GM21529 (cell line): ENCODE data around the gene DOCK9.

ENCODE experiments used
- ATAC-seq: cut with Tn5 transposase; IDR thresholded peaks from one replicate; pipeline ENCODE4 v1.9.1; 2021; ENCODE audit not compliant: unreplicated experiment

DOCK9 gene

GRCh38 chr13:98977568-98978265 is at the start of gene DOCK9:
Gene DOCK9, minus strand, starts transcription at chr13:98978064. Its CDS starts 155 bp downstream, at chr13:98977909.
- ATAC-seq = no peak

GRCh38 chr13:99027260-99027659 is 49.4 kb upstream of the DOCK9 start:
- ATAC-seq = no peak

DNA sequence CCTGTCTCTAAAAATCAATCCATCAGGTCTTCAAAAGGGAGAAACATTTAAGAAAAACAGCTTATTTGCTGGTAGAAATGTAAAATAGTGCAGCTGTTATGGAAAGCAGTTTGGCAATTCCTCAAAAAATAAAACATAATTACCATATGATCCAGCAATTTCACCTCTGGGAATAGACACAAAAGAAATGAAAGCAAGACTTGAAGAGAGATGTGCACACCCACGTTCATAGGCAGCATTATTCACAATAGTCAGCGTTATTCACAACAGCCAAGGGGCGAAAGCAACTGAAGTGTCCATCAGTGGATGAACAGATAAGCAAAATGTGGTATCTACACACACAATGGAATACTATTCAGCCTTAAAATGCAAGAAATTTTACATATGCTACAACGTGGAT is 45.1 kb upstream of the DOCK9 start:
- no peak for ATAC-seq

DNA sequence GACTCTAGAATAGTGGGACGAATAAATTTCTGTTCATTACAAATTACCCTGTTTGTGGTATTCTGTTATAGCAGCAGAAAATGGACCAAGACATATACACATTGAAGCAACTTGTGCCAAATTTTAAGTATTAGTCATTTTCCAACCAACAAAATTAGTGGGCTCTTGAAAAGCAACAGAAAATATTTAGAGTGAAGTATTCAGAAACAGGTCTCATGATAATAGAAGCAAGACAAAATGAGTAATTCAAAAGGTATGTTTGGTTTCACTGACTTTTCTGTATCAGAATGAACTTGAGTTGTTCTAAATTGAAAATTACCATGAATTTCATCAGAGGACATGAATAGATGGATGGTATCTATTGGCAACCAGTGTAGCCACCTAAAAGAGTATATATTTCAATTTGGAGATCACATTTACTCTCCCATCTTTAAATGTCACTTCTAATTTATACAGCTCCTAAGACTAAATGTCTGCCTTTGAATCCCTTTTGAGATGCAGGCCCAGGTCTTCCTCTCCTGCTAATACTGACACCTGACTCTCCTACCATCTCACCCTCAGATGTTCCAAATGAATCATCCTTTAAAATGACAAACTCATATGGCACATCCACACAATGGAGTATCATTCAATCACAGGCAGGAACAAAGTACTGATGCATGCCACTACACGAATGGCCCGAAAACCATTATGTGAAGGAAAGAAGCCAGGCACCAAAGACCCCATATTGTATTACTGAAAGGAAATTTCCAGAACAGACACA is 40.7 kb upstream of the DOCK9 start:
- no peak for ATAC-seq

- ATAC-seq = no peak
Observed at GRCh38 chr13:99015606-99016490, 38.0 kb upstream of the DOCK9 start.

DNA sequence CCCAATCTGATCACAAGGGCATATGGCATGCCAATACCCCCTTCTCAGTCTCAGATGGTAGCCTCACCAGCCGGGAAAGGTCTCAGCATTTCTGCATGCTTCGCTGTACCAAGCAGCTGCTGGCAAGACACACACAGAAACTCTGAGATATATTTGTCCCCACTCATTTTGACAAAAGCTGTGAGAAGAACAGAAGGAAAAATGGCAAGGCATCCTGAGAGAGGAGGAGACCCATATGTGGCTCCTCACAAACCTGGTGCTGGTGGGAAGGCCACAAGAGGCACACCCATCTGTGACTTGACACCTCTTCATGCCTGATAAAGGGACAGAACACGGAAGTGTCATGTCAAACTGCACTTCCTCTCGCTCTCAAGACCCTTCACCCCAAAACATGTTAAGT is 36.7 kb upstream of the DOCK9 start:
- ATAC-seq = no peak

GRCh38 chr13:99013951-99014350 is 36.1 kb upstream of the DOCK9 start:
- no peak for ATAC-seq

DNA sequence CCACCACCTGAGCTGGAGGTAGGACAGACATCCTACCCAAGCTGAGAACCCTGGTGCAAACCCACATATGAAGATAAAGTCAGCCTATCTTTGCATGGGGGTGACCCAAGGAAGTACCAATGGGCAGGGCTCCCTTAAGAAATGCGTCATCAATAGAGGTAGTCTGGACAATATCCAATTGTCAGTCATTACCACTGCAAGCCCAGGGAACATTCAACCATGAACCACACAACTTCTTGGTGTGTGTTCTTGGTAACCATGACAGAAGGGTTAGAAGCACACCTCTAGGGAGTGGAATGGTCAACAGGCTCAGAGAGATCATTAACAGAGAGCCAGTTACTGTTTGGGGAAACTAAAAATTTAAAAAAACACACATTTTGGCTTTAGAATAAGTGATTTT is 34.7 kb upstream of the DOCK9 start:
- ATAC-seq = no peak

GRCh38 chr13:99009987-99010551 is 32.2 kb upstream of the DOCK9 start:
- no peak for ATAC-seq

DNA sequence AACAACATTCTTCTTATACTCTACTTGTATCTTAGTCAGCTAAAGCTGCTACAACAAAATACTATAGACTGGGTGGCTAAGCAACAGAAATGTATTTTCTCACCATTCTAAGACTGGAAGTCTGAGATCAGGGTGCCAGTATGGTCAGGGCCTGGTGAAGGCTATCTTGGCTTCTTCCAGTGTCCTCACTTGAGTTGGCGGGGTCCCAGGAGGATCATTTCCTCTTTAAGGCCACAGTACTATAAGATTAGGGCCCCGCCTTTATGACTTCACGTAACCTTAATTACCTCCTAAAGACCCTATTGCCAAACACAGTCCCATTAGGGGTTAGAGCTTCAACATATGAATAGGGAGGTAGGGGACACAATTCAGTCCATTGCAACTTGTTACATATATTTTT is 30.7 kb upstream of the DOCK9 start:
- no peak for ATAC-seq

GRCh38 chr13:99007414-99007986 is 29.6 kb upstream of the DOCK9 start:
- no peak for ATAC-seq

DNA sequence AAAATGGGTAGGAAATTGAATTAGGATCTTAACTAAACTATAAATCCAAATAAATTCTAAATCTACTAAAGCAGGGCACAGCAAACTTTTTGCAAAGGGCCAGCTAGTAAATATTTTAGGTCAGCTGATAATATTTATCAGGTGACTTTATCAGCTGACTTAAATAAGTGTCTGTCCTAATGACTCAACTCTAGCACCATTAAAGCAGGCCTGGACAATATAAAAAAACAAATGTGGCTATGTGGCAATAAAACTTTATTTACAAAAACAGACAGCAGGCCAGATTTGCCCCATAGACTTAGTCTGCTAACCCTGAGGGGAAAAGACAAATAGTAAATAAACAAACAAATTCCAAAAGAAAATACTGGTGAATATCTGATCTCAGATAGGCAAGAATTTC is 27.7 kb upstream of the DOCK9 start:
- no peak for ATAC-seq

- no peak for ATAC-seq
Observed at GRCh38 chr13:99004978-99005377, 27.1 kb upstream of the DOCK9 start.

DNA sequence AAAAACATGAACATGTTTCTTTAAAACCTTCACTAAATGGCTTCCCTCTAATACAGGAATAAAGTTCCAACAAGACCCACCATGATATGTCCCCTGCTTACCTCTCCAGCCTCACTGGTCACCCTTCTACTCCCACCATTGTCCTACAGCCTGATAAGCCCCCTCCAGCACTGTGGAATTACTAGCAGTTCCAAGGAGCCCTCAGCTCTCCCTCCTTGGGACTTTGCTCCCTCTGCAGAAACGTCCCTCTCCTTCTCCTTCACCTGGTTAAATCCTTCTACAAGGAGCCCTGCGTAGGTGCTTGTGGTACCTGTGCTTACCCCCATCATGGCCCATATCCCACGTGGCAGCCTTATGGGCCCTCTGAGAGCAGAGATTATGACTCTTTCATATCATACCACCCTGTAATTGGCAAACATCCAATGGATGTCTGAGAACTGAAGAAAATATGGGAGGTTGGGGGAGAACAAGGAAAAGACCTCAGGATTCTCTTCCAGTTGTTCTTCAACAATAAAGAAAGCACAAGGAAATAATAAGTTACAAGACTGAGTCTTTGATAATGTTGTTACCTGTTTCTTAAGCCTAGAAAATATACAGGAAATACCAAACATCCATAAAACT is 26.1 kb upstream of the DOCK9 start:
- ATAC-seq = no peak

DNA sequence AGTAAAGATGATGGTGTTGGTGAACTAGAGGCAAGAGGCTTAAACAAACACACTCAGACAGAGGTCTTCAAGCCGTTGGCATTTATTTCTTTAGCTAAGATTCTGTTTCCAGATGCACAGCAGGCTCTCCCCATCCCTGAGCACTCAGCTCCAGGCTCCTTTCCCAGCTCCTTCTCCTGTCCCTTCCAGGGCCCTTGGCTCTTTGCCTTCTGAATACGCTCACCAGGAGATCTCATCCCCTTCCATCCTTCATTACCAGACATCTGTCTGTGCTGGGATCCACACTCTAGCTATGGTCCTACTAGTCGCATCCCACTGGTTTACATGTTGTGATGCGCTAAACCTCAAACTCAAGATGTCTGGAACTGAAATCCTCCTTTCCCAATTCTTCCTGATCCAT is 25.3 kb upstream of the DOCK9 start:
- ATAC-seq = no peak

- no peak for ATAC-seq
Observed at GRCh38 chr13:99002172-99002710, 24.4 kb upstream of the DOCK9 start.

DNA sequence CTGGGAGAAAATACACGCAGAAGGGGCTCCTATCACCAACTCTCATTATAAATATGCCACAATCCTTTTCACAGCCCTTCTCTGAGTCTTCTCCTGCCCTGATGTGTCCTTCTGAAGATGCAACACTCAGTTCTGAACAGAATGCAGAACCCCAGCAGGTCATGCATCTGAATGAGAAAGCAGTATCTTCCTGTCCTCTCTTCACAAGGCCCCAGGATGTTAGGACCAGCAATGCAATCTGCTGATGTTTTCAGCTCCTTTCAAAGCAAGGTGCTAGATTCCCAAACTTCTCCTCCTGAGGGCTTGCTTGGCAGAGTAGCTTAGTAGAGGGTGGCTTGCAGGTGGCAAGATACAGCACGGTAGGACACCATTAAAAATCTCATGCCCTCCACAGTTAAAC is 22.3 kb upstream of the DOCK9 start:
- ATAC-seq = no peak

DNA sequence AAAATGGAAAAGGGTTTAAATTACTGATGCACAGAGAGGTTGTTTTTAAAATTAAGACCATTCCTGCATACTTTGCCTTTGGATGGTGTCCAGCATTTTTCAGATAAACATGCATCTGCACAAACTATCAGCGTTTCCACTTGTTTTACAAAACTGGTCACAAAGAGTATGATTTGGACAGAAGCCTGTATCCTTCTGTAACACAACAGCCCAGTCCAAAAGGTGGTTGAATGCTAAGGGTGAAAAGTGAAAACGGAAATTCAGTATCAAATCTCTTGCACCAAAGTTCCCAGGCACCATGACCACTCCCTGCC is 21.7 kb upstream of the DOCK9 start:
- no peak for ATAC-seq

DNA sequence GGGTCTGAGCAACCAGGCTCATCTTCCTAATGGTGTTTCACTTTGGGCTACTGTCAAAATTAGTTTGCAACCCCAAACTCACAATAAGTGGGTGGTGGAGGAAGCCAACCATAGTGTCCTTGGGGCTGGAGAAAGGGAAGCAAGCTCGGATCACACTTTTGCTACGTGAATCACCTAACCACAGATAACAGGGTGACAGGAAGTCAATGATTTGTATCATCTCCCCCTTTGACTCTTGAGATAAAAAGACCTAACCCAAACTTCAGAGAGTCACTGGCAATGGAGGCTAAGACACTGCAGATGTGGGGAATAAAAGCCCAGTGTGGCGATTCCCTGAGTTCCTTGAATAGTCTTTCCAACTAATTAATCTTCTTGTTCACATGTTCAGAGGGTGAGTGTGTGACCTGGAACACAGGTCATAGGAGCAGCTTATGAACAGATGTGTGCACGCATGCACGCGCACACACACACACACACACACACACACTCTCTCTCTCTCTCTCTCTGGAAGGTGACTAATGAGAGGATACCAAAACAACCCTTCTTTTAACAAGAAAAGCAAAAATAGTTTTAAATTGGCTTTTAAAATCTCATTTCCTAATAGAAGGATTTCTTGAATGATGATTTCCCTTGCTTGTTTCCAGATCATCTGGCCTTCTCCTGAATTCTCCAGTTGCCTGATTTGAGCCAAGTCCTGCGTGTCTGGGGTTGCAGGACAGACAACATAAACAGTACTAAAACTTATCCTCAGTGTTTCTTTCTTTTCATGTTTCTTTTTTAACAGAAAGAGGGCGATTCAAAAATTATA is 21.2 kb upstream of the DOCK9 start:
- peak; percentile 60 for ATAC-seq
